PC-9 (cell line): ENCODE measurements around the gene DNMT3L.

Experiments
- EZH2 ChIP-seq: fragments of 200-600 bp; sonication (generic); IDR thresholded peaks from 2 replicates; pipeline ENCODE4 v1.8.0; 2017; ENCODE audit warnings: antibody characterized with exemption, low read depth
- TF ChIP-seq, protein P1 (sequence below): fragments of 200-600 bp; sonication (generic); conservative IDR thresholded peaks from 2 replicates; pipeline ENCODE4 v1.6.1; 2017; ENCODE audit warnings: mixed run types, antibody characterized with exemption, mild to moderate bottlenecking, moderate library complexity

DNA sequence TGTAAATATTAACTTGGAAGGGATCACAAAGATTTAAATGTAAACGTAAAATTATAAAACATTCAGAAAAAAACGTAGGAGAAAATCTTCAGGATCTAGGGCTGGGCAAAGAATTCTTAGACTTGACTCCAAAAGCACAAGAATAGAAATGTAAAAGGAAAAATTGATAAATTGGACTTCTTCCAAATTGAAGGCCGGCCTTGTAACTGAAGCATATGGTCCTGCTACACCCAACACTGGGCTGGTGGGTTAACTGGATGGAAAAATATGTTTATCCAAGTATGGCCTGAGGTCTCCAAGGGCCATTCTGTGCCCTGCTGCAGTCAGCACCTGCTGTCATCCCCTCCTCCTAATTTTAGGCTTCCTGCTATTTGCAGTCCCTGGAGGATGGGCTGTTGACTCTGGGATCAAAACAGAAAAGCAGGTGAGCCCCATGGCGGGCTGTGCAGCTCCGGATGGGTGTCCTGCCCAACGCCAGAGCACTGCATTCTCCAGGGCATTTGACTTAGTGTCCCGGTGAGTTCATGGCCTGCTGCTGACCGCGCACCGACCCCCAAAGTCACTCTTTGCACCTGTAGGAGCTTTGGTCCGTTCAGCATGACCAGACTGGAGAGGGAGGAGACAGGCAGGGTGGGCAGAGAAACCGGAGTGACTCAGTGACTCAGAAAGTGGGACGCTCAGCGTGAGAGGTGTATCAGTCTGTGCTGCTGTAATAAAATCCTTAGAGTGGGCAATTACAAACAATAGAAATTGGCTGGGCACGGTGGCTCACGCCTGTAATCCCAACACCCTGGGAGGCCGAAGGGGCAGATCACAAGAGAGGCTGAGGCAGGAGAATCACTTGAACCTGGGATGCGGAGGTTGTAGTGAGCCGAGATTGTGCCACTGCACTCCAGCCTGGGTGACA is 17.9 kb upstream of the DNMT3L start:
- TF ChIP-seq, protein P1, sequence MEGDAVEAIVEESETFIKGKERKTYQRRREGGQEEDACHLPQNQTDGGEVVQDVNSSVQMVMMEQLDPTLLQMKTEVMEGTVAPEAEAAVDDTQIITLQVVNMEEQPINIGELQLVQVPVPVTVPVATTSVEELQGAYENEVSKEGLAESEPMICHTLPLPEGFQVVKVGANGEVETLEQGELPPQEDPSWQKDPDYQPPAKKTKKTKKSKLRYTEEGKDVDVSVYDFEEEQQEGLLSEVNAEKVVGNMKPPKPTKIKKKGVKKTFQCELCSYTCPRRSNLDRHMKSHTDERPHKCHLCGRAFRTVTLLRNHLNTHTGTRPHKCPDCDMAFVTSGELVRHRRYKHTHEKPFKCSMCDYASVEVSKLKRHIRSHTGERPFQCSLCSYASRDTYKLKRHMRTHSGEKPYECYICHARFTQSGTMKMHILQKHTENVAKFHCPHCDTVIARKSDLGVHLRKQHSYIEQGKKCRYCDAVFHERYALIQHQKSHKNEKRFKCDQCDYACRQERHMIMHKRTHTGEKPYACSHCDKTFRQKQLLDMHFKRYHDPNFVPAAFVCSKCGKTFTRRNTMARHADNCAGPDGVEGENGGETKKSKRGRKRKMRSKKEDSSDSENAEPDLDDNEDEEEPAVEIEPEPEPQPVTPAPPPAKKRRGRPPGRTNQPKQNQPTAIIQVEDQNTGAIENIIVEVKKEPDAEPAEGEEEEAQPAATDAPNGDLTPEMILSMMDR = no peak
- no peak for TF ChIP-seq EZH2
